HCEC 1CT (cell line): ENCODE measurements around the gene GRM6.

Source experiments
- DNase-seq: peaks from one replicate; pipeline ENCODE4 v3.0.0-alpha.2; 2017

The GRM6 gene

DNA sequence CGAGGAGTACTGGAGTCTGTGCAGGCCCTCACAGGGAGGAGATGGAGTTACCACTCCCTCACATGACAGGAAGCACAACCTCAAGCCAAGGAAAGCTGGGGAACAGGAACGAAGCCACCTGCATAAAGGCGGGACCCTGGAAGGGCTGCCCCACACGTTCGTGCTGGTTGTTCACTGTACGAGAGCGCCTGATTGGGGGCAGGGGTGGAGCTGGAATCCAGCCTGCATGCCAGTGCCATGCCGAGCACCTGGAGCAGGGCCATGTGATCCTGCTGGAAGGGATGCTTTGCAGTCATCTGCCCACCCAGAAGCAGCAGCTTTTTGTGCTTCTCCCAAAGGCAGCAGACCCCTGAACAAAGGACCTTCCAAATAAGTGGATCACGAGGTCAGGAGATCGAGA lies 11.4 kb downstream of the GRM6 start:
- DNase-seq, result no peak

DNA sequence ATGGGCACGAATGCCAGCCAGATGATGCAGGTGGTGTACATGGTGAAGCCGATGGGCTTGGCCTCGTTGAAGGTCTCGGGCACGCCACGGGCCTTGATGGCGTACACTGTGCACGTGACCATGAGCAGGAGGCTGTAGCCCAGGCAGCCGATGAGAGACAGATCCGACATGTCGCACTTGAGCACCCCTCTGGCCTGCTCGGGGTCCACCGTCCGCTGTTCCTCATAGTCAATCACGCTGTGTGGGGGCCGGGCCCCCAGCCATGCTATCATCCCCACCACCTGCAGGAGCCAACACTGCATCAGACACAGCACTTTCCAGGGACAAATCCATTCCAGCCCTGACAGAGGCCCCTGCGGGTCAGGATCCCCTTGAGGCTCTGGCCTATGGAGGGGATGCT lies 12.2 kb downstream of the GRM6 start:
- DNase-seq, result no peak

DNA sequence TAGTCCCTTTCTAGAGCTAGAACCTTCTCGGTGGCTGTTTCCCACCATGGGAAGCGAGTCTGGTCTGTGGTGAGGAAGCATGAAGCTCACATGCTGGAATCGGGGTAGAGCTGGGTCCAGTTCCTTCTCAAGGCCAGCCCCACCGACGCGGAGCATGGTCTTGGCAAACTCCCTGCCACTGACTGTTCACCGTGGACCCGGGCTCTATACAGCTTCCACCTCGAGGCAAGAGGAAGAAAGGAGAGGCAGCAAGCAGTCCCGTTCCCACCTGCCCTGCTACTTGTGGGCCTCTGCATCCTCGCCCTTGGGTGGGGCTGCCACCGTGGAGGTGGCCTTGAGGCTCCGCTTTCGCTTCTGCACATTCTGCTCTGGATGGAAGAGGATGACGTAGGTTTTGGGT lies 13.7 kb downstream of the GRM6 start:
- DNase-seq, result no peak

DNA sequence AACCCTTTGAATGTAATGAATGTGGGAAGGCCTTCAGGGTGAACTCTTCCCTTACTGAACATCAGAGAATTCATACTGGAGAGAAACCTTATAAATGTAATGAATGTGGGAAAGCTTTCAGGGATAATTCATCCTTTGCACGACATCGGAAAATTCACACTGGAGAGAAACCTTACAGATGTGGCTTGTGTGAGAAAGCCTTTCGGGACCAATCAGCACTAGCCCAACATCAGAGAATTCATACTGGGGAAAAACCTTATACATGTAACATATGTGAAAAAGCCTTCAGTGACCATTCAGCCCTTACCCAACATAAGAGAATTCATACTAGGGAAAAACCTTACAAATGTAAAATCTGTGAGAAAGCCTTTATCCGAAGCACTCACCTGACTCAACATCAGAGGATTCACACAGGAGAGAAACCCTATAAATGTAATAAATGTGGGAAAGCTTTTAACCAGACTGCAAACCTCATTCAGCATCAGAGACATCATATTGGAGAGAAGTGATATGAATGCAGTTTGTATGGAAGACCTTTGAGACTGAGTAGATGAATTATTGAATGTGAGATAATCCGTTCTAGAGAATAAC lies 29.6 kb downstream of the GRM6 start:
- DNase-seq, result no peak

DNA sequence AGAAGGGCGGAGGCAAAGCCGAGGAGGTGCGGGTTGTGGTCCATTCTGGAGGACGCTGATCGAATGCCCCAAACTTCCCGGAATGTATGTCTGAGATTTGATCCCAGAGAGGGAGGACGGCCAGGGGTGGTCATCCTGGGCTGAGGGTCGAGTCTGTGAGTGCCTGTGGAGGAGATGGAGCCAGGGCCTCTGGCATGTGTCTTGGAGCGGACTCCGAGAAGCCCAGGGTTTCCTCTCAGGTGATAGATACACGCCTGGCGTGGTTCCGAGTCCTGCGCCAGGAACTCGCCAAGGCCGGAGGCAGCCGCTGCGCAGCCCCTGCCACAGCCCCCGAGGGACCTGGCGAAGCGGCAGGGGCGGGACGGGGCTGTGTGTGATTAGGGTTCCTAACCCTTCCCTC lies 53.8 kb downstream of the GRM6 start:
- DNase-seq, result no peak

DNA sequence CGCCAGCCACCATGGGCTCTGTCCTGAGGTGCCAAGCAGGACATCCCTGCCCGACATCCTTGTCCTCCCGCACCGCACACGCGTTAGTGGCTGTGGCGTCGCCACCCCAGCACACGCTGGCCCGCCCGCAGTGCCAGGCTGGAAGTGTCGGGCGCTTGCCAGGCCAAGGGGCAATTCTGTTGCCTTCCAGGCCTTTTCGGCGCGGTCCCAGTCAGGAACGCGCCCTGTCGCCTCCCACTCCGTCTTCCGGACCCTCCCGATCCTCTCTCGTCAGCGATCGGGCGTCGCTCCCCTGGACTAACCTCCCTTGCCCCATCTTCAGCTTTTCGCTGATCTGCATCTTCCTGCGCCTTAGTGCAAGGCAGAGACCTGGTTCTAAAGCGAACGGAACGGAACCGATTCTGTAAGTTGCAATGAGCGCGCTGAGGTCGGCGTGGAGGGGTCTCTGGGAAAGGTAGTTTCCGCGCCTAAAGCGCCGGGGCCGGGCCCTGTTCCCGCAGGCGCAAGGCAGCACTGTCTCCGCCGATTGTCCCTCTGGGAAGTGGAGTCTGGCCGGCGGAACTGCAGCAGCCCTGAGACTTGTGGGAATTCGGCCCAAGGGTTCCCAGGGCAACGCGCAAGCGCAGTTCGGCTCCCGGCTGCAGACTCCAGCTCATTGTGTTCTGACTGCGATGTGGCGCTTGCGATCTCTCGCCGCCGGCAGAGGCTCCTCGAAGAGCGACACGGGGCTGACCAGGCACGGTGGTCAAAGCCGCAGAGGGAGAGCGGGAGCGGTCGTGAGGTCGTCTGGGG lies 54.4 kb downstream of the GRM6 start, which contains the start of gene ZNF454:
Gene ZNF454, plus strand, starts transcription at position 630 of the 792 bp plus-strand sequence. CDS start 1,594 bp downstream, outside the sequence.
- DNase-seq, result no peak

DNA sequence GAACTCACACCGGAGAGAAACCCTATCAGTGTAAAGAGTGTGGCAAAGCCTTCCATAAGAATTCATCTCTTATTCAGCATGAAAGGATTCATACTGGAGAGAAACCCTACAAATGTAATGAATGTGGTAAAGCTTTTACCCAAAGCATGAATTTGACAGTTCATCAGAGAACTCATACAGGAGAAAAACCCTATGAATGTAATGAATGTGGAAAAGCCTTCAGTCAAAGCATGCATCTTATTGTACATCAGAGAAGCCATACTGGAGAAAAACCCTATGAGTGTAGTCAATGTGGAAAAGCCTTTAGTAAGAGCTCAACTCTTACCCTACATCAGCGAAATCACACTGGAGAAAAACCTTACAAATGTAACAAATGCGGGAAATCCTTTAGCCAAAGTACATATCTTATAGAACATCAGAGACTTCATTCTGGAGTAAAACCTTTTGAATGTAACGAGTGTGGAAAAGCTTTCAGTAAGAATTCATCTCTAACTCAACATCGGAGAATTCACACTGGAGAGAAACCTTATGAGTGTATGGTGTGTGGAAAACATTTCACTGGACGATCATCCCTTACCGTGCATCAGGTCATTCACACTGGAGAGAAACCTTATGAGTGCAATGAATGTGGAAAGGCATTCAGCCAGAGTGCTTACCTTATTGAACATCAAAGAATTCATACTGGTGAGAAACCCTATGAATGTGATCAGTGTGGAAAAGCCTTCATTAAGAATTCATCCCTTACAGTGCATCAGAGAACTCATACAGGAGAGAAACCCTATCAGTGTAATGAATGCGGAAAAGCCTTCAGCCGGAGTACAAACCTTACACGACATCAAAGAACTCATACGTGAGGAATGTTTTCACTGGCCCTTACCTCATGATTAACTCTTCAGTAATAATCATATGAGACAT lies 63.0 kb downstream of the GRM6 start:
- no peak for DNase-seq
